ENCODE data around the gene MAL.

The MAL gene

GRCh38 chr2:95017071-95017501, 8.4 kb upstream of the MAL start:
- DNase-seq = no peak

GRCh38 chr2:95017836-95018235, 7.7 kb upstream of the MAL start:
- no peak for DNase-seq

GRCh38 chr2:95018301-95018700, 7.2 kb upstream of the MAL start:
- DNase-seq = no peak

- DNase-seq = no peak
Observed at GRCh38 chr2:95018861-95019550, 6.5 kb upstream of the MAL start.

GRCh38 chr2:95019572-95019971, 5.9 kb upstream of the MAL start:
- DNase-seq = no peak

GRCh38 chr2:95020275-95021022, 5.1 kb upstream of the MAL start:
- DNase-seq = no peak

- DNase-seq = no peak
Observed at GRCh38 chr2:95021023-95021416, 4.5 kb upstream of the MAL start.

- no peak for DNase-seq
Observed at GRCh38 chr2:95021847-95022246, 3.7 kb upstream of the MAL start.

- peak; percentile 88 for DNase-seq
Observed at GRCh38 chr2:95022309-95023221, 2.9 kb upstream of the MAL start.

GRCh38 chr2:95023222-95023597, 2.3 kb upstream of the MAL start:
- no peak for DNase-seq

- no peak for DNase-seq
Observed at GRCh38 chr2:95024371-95024770, 1.1 kb upstream of the MAL start.

- DNase-seq = no peak
Observed at GRCh38 chr2:95024960-95025405, 525 bp upstream of the MAL start.

GRCh38 chr2:95026471-95027368, 1.2 kb downstream of the MAL start:
- DNase-seq = no peak

- no peak for DNase-seq
Observed at GRCh38 chr2:95027369-95027720, 1.8 kb downstream of the MAL start.

- no peak for DNase-seq
Observed at GRCh38 chr2:95029898-95030341, 4.4 kb downstream of the MAL start.

GRCh38 chr2:95030496-95030895, 5.0 kb downstream of the MAL start:
- no peak for DNase-seq

- DNase-seq = no peak
Observed at GRCh38 chr2:95031076-95031725, 5.7 kb downstream of the MAL start.

- no peak for DNase-seq
Observed at GRCh38 chr2:95031726-95032116, 6.2 kb downstream of the MAL start.

- no peak for DNase-seq
Observed at GRCh38 chr2:95032341-95032740, 6.8 kb downstream of the MAL start.

- DNase-seq = no peak
Observed at GRCh38 chr2:95032868-95033603, 7.5 kb downstream of the MAL start.

- no peak for DNase-seq
Observed at GRCh38 chr2:95034221-95034620, 8.7 kb downstream of the MAL start.

Measured in stimulated activated CD4-positive, alpha-beta T cell treated with anti-CD3 and anti-CD28 coated beads, Interleukin-2, amount 100 ng/mL, for 48 hours (primary cell).